ACHN (cell line): ENCODE results near the gene CLDN5.

Experiments used
- DNase-seq: peaks from one replicate; pipeline ENCODE4 v3.0.0-alpha.2; 2015
- in situ Hi-C: cut with HindIII; loops from 2 replicates; pipeline ENCODE4 v1.10.0; 2017; ENCODE audit warnings: low sequenced_read_pairs, low pct_ligation_motif_present, low pct_unique_long_range_greater_than_20kb

The CLDN5 gene

GRCh38 chr22:19524170-19525115, at the start of gene CLDN5:
CLDN5 (minus strand) TSS chr22:19524410; CDS start chr22:19524255, 155 bp downstream.
- in situ Hi-C loops = no loop called here
- DNase-seq = no peak

- DNase-seq = no peak
- in situ Hi-C loops = no loop called here
These were observed 47.8 kb upstream of the CLDN5 start for GRCh38 chr22:19571995-19572394.

GRCh38 chr22:19571207-19571795, 47.1 kb upstream of the CLDN5 start:
- in situ Hi-C loops = no loop called here
- no peak for DNase-seq

- DNase-seq = no peak
- in situ Hi-C loops = no loop called here
These were observed 45.8 kb upstream of the CLDN5 start for GRCh38 chr22:19569976-19570375.

GRCh38 chr22:19569276-19569640, 45.0 kb upstream of the CLDN5 start:
- DNase-seq = no peak
- in situ Hi-C loops = no loop called here

DNA sequence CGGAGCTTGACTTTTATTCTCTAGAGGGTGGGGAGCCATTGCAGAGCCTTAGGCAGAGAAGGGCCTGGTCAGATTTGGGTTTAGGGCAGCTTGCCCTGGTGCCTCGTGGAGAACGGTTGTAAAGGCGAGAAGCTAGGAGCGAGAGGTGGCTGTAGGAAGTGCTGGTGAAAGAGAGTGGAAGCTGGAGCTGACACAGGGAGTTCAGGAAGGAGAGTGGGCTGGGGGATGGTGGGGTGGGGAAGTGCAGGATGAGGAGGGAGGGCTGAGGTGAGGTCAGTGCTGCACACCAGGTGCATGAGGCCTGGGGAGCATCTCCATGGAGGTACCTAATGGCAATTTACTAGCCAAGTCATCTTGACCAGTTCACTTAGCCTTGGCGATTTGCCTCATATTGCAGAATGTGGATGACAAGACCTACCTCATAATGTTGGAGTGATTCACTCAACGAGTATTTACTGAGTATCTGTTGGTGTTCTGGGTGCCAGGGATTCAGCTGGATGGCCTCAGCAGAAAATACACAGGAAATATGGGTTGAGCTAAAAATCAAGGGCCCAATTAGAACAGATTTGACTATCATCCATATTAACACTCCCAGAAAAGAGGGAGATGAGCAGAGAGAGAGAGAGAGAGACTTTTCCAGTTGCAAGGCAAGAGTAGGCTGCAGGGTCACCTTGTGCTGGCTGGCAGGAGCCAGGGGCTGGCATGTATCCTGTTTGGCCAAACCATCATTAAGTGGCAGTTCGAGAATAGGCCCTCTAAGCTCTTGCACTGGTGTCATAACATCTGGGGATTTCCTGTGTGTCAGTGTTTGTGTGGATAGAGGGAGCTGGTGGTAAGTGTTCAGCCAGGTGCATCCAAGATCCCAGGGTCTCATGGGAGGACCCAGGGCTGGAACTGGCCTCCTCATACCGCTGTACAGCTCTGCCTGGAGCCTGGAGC, 44.4 kb upstream of the CLDN5 start:
- in situ Hi-C loops = no loop called here
- DNase-seq = peak; percentile 81

DNA sequence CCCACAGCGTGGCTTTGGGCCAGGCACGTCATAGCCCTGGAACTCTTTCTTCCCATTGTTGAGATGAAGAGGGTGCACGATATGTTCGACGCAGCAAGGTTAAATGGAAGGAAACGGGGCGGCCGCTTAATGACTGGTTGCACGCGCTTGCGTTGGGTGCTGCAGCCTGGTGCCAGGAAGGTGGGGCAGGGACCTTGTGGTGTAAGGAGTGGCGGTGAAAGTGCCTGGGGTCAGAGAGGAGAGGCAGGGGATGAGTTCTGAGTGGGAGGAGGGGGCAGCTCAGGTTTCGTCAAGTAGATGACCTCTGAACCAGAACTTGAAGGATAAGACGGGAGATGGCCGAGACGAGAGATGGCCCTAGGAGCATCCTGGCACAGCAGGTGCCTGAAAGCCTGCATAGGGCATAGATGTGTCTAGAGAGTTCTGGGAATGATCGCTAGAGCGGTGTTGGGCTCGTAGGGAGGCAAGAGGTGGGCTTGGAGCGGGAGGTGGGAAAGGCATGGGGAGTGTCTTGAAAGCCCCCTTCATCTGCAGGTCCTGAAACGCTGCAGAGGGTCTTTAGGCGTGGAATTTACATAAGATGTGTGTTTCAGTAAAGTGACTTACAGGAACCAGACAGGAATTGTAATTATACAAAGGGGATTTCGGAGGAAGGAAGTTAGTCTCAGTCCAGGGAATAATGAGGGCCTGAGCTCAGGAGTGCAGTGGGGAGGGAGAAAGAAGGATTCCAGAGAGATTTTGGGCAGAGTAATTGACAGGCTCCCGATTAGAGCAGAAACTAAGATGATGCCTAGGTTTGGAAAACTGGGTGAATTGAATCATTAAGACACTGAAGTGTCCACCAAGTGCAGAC, 43.2 kb upstream of the CLDN5 start:
- in situ Hi-C loops = no loop called here
- no peak for DNase-seq

DNA sequence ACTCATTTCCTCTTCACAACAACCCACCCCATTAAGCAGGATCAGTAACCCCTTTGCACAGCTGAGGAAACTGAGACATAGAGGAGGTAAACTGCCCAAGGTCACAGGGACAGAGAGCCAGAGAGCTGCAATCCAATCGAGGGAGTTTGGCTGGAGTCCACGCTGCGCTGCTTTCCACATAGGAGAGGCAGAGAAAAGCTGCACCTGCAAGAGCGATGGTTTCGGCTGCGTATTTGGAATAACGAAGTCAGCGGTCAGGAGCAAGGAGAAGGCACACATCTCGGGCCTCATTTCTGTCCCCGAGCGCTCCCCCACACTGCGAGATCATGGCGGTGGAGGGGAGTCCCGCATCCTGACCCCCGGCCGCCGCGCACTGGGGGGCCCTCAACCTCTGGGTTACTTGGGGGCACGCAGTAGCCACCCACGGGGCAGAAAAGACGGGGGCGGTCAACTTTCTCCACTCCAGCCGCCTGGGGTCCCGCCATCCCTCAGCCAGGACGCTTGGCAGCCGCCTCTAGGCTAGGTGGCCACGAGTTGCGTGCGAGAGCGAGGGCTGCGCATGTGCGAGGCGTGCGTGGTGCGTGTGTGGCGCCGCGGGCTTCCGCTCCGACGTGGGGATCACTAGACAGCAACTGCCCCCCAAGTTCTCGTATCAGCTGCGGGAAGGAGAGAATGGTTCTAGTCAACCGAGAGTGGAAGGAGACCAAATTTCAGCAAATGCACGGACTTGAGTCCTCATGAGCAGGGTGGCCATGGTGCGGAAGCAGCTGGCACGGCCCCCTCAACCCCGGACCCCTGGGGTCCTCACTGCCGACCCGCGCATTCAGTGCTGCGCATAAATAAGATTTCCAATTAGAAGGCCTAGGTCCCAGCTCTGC, 42.3 kb upstream of the CLDN5 start:
- in situ Hi-C loops = no loop called here
- no peak for DNase-seq

DNA sequence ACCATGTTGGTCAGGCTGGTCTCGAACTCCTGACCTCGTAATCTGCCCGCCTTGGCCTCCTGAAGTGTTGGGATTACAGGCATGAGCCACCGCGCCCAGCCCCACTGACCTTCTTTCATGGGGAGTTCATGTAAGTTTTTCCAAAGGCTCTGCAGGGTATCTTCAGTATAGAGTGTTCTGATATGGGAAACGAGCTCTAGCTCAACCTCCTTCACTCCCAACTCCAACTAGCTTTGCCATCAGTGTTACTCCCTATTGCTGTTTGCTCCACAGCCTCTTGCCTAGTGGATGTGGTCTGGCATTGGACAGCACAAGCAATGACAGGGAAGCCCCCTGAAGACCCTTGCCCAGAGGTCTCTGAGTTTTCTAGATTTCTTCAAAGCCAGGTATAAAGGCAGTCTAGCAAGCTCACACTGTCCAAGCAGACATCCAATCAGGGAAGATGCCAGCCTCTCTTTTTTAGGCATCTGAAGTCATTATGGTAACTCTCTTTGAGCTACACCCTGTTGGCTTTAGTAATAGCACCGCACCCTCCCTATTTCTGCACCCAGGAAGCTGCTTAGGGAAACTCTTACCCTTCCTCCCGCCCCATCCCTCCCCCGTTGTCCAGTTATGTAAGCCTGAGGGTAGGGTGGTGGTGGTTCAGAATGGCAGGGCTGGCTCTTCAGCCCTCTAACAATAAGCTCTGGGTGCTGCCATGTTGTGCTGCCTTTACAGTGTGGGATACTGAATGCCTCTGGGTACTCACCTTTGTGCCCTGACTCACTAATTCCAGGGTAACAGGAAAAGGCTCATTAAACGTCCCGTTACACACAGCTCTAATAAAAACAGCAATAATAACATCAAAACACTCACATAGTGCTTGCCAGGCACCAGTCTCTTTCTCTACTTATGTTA, 41.4 kb upstream of the CLDN5 start:
- in situ Hi-C loops = no loop called here
- no peak for DNase-seq

DNA sequence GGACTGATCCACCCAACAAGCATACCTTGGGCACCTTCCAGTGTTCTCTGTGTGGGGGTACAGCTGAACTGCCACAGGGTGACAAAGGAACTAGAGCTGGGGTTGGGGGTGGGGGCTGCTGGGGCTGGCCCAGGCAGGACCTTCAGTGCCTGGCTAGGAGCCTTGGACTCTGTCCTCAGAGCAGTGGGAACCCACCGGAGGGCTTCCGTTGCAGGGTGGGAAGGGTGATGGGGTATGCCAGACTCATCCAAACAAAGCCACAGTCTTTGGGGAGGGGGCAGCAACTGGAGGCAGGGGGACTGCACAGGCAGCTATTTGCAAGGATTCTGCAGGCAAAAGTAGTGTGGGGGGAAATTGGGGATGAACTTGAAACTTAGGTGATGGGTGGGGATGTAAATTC, 35.7 kb upstream of the CLDN5 start:
- no peak for DNase-seq
- in situ Hi-C loops = no loop called here

DNA sequence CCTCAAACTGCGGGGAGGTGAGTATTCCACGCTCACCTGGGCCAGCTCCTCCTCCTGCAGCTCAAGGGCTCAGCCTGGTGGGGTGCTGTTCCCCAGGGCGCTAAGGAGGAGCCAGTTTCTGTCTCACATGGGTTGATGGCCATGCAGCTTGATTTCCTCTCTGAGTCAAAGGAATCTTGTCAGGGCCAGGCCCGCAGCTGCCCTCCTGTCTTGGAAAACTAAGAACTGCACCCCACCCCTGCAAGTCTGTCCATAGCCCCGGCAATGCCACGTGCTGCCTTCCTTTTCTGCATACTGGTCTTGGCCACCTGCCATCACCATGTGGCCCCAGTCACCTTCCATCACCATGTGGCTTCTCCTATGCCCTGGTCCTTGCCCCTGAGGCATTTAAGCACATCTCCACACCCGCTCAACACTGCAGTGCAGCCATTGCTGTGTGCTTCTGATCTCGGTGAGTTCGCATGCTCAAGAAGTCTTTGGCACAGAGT, 35.2 kb upstream of the CLDN5 start:
- in situ Hi-C loops = no loop called here

GRCh38 chr22:19556963-19557545, 32.8 kb upstream of the CLDN5 start:
- in situ Hi-C loops = no loop called here
- DNase-seq = no peak

More for the DNA sequence above, 35.2 kb upstream of the CLDN5 start:
- DNase-seq = no peak

DNA sequence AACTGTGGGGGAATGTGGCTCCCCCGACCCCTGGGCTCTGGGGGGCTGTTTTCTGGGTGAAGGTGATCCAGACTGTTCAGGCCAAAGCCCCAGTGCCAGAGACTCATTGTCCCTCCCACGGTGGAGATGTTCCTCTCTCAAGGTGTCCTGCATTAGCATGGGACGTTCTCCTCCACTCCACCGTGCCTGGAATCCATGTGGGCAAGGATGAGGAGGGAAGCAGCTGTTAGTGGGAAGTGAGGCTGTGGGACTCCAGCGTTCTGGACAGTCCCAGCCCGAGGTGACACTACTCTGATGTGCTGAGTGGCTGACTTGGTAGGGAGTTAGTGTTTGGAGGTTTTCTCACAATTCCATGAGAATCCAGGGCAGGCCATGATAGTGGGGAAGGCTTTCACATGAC, 31.4 kb upstream of the CLDN5 start:
- DNase-seq = no peak
- in situ Hi-C loops = no loop called here

- DNase-seq = peak; percentile 32
- in situ Hi-C loops = no loop called here
These were observed 30.7 kb upstream of the CLDN5 start for GRCh38 chr22:19554834-19555404.

DNA sequence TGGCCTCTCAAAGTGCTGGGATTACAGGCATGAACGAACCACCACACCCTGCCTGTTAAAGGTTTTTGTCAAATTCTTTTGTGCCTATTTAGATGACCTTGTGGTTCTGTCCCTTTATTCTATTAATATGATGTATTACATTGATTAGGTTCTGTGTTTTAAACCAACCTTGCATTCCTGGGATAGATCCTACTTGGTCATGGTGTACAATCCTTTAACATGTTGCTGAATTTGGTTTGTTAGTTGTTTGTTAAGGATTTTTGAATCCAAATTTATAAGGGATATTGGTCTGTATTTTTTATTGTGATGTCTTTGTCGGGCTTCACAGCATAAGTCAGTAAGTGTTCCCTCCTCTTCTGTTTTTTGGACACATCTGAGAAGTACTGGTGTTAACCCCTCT, 29.0 kb upstream of the CLDN5 start:
- no peak for DNase-seq
- in situ Hi-C loops = no loop called here

DNA sequence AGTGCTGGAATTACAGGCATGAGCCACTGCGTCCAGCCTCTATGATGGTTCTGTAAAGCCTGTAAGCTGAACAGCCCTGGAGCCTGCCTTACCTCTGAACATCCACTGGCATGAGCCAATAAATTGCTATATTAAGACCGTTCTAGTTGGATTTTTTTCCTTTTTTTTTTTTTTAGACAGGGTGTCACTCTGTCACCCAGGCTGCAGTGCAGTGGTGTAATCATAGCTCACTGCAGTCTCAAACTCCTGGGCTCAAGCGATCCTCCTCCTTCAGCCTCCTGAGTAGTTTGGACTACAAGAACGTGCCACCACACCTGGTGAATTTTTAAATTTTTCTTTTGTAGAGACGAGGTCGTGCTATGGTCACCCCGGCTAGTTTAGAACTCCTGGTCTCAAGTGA, 26.2 kb upstream of the CLDN5 start:
- in situ Hi-C loops = no loop called here
- no peak for DNase-seq
